Measurements from ENCODE around the gene MPV17. TPM values are rescaled to one million over a fixed set of nuclear protein-coding genes. Genes with fewer than 3 reads are reported as not detected.

Gene MPV17
- total and polyA plus RNA-seq, 2 of the 13 experiments (the other 11 are each of a cell fraction or from before 2014, with no cell fraction given), result 48.9 to 129 TPM

DNA sequence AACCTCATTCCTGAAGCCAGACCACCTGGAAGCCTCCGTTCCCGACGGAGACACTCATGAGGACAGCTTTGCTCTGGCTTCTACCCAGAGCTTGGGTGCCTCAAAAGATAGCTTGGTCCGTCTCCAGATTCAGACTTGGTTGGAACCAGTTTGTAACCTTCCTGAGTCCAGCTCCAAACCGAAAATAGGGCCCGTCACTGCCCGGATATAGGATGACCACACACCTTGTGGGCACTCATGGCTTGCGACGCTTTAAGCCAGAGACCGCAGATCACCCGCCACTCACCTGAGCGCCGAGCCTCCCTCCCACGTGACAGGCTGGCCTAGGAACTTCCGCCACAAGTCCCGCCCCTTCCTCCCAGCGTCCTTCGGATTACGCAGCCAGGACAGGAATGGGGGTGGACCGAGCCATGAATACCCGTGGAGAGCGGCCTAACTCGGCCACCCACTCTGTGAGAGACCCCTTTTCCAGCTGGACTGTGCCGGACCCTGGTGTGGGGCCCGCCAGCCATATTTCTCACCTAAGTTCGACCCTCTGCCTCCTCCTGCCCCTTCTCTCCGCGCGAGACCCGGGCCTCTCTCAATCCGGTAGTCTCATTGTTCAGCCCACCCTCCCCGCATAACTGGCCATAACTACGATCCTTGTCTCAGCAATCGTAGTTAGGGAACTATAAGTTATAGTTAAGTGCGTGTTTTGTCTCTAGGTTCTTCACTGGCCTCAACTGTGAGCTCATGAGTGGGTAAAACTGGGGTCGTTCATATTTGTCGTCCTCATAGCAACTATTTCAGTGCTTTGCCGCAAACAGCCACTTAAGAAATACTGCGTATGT is at the start of gene MPV17 (continued):
- TF ChIP-seq, protein P1, sequence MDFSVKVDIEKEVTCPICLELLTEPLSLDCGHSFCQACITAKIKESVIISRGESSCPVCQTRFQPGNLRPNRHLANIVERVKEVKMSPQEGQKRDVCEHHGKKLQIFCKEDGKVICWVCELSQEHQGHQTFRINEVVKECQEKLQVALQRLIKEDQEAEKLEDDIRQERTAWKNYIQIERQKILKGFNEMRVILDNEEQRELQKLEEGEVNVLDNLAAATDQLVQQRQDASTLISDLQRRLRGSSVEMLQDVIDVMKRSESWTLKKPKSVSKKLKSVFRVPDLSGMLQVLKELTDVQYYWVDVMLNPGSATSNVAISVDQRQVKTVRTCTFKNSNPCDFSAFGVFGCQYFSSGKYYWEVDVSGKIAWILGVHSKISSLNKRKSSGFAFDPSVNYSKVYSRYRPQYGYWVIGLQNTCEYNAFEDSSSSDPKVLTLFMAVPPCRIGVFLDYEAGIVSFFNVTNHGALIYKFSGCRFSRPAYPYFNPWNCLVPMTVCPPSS (IDR thresholded peaks at IDR 0.05), result no peak
- TF ChIP-seq ZNF136 (CRISPR knock-in tag; IDR thresholded peaks at IDR 0.05; ENCODE audit: low read depth) (0 out of 2 replicates have a peak, but pooled peaks have one; percentile 77), FOXA3 (CRISPR knock-in tag; IDR thresholded peaks at IDR 0.05) (peak; percentile 62; the same call in 1 of the 2 replicates), SPEN (CRISPR knock-in tag; IDR thresholded peaks at IDR 0.05; ENCODE audit: low read depth) (peak; percentile 94), ZNF737 (CRISPR knock-in tag; IDR thresholded peaks at IDR 0.05; ENCODE audit: borderline replicate concordance) (no peak), CC2D1A (CRISPR knock-in tag; IDR thresholded peaks at IDR 0.05) (no peak), RFX3 (CRISPR knock-in tag; IDR thresholded peaks at IDR 0.05) (0 out of 2 replicates have a peak, but pooled peaks have one; percentile 19), ARHGAP35 (CRISPR knock-in tag; IDR thresholded peaks at IDR 0.05; ENCODE audit: borderline replicate concordance) (peak; percentile 78; the same call in 1 of the 2 replicates), AHR (CRISPR knock-in tag; IDR thresholded peaks at IDR 0.05) (no peak), HMGA1 (CRISPR knock-in tag; conservative IDR thresholded peaks at IDR 0.05) (no peak), ELF3 (CRISPR knock-in tag; IDR thresholded peaks at IDR 0.05) (peak; percentile 90)
- TF ChIP-seq, protein P2, sequence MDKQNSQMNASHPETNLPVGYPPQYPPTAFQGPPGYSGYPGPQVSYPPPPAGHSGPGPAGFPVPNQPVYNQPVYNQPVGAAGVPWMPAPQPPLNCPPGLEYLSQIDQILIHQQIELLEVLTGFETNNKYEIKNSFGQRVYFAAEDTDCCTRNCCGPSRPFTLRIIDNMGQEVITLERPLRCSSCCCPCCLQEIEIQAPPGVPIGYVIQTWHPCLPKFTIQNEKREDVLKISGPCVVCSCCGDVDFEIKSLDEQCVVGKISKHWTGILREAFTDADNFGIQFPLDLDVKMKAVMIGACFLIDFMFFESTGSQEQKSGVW (CRISPR knock-in tag; IDR thresholded peaks at IDR 0.05; ENCODE audit: borderline replicate concordance), result no peak
- TF ChIP-seq, protein P3, sequence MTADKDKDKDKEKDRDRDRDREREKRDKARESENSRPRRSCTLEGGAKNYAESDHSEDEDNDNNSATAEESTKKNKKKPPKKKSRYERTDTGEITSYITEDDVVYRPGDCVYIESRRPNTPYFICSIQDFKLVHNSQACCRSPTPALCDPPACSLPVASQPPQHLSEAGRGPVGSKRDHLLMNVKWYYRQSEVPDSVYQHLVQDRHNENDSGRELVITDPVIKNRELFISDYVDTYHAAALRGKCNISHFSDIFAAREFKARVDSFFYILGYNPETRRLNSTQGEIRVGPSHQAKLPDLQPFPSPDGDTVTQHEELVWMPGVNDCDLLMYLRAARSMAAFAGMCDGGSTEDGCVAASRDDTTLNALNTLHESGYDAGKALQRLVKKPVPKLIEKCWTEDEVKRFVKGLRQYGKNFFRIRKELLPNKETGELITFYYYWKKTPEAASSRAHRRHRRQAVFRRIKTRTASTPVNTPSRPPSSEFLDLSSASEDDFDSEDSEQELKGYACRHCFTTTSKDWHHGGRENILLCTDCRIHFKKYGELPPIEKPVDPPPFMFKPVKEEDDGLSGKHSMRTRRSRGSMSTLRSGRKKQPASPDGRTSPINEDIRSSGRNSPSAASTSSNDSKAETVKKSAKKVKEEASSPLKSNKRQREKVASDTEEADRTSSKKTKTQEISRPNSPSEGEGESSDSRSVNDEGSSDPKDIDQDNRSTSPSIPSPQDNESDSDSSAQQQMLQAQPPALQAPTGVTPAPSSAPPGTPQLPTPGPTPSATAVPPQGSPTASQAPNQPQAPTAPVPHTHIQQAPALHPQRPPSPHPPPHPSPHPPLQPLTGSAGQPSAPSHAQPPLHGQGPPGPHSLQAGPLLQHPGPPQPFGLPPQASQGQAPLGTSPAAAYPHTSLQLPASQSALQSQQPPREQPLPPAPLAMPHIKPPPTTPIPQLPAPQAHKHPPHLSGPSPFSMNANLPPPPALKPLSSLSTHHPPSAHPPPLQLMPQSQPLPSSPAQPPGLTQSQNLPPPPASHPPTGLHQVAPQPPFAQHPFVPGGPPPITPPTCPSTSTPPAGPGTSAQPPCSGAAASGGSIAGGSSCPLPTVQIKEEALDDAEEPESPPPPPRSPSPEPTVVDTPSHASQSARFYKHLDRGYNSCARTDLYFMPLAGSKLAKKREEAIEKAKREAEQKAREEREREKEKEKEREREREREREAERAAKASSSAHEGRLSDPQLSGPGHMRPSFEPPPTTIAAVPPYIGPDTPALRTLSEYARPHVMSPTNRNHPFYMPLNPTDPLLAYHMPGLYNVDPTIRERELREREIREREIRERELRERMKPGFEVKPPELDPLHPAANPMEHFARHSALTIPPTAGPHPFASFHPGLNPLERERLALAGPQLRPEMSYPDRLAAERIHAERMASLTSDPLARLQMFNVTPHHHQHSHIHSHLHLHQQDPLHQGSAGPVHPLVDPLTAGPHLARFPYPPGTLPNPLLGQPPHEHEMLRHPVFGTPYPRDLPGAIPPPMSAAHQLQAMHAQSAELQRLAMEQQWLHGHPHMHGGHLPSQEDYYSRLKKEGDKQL (CRISPR knock-in tag; IDR thresholded peaks at IDR 0.05; ENCODE audit: low read depth), result 0 out of 2 replicates have a peak, but pooled peaks have one; percentile 67
- TF ChIP-seq, protein P4, sequence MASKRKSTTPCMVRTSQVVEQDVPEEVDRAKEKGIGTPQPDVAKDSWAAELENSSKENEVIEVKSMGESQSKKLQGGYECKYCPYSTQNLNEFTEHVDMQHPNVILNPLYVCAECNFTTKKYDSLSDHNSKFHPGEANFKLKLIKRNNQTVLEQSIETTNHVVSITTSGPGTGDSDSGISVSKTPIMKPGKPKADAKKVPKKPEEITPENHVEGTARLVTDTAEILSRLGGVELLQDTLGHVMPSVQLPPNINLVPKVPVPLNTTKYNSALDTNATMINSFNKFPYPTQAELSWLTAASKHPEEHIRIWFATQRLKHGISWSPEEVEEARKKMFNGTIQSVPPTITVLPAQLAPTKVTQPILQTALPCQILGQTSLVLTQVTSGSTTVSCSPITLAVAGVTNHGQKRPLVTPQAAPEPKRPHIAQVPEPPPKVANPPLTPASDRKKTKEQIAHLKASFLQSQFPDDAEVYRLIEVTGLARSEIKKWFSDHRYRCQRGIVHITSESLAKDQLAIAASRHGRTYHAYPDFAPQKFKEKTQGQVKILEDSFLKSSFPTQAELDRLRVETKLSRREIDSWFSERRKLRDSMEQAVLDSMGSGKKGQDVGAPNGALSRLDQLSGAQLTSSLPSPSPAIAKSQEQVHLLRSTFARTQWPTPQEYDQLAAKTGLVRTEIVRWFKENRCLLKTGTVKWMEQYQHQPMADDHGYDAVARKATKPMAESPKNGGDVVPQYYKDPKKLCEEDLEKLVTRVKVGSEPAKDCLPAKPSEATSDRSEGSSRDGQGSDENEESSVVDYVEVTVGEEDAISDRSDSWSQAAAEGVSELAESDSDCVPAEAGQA (IDR thresholded peaks at IDR 0.05; ENCODE audit: low read depth), result no peak; the same call in none of the 2 replicates
- TF ChIP-seq, protein P4 (CRISPR knock-in tag; IDR thresholded peaks at IDR 0.05; ENCODE audit: borderline replicate concordance), result 0 out of 2 replicates have a peak, but pooled peaks have one; percentile 73

Measured in HepG2 (cell line).